Prostate gland (tissue), 2 donors: Measurements from ENCODE around the gene ST7. TPM values are rescaled to one million over a fixed set of nuclear protein-coding genes. Genes with fewer than 3 reads are reported as not detected.
A peak's percentile ranks its signal among the peaks of the same experiment; 100 is the strongest.

Source experiments
- DNase-seq: peaks from one replicate; pipeline ENCODE4 v3.0.0-alpha.2; 2019; ENCODE audit warnings: low spot score
- H3K27ac ChIP-seq, 2 donors: fragments of 200-600 bp; sonication (generic); 2 replicates each; pipeline ENCODE4 v1.5.1; 2017 to 2019
- H3K27me3 ChIP-seq: fragments of 200-600 bp; sonication (generic); replicated peaks from 2 replicates; pipeline ENCODE4 v1.5.1; 2019; ENCODE audit not compliant: insufficient read depth
- H3K36me3 ChIP-seq, 2 donors: fragments of 200-600 bp; sonication (generic); 1 replicate in 1 of 2; 2 replicates in 1 of 2; pipeline versions ENCODE4 v1.5.1 to v1.8.1; 2017 to 2019
- H3K4me1 ChIP-seq: fragments of 200-600 bp; sonication (generic); replicated peaks from 2 replicates; pipeline ENCODE4 v1.5.1; 2019
- H3K4me3 ChIP-seq, 2 donors: fragments of 200-600 bp; sonication (generic); 2 replicates each; pipeline ENCODE4 v1.5.1; 2017 to 2019
- H3K9me3 ChIP-seq: fragments of 200-600 bp; sonication (generic); 2 replicates; pipeline ENCODE4 v1.5.1; 2017
- CTCF ChIP-seq, 4 experiments: fragments of 200-600 bp in 2 of 4; fragments of 450-650 bp in 2 of 4; sonication (generic) in 2 of 4; IDR thresholded peaks; 1 replicate in 3 of 4; 2 replicates in 1 of 4; pipeline ENCODE4 v1.5.1; 2016 to 2019; ENCODE audit warnings: antibody characterized with exemption in 4 of 4, mild to moderate bottlenecking in 2 of 4, moderate library complexity in 2 of 4
- POLR2A ChIP-seq: fragments of 450-650 bp; IDR thresholded peaks from one replicate; pipeline ENCODE4 v1.6.1; 2016; ENCODE audit warnings: antibody characterized with exemption, mild to moderate bottlenecking
- POLR2AphosphoS5 ChIP-seq: sonication (generic); formaldehyde crosslinking; IDR thresholded peaks from one replicate; pipeline ENCODE4 v1.6.1; 2017; ENCODE audit warnings: antibody characterized with exemption
- WGBS: methylation state at CpG from one replicate; pipeline ENCODE4 v1.1.5; 2018; 5-methylcytosine and 5-hydroxymethylcytosine counted together
- intact Hi-C: fragments of 100-400 bp; cut with DNase I; formaldehyde crosslinking; loops from one replicate; pipeline ENCODE4 v1.14.2; 2022
- total RNA-seq, 2 donors: library from RNA; depleted of rRNA; stranded (reverse); fragments of >200 nt; gene quantifications; one replicate each; pipeline ENCODE4 v1.1.0, GENCODE V29; 2016

Gene ST7
- total RNA-seq, 2 donors from 2014 or later = 18.7 to 27.5 TPM

- TF ChIP-seq POLR2A (no peak), CTCF (IDR thresholded peaks at IDR 0.05) (no peak), POLR2AphosphoS5 (peak; percentile 50)
- H3K36me3 ChIP-seq = no peaks in the 10 kb centered on the region
- intact Hi-C loops = no loop called here
- H3K4me3 ChIP-seq = no peak overlapping the region
- no peaks in the 10 kb centered on the region for H3K9me3 ChIP-seq
- WGBS = 30% methylated on average over 3 of the region's 3 CpGs
- no peak overlapping the region for H3K27ac ChIP-seq
- H3K4me1 ChIP-seq = peaks cover 7% of the 10 kb centered on the region
- H3K27me3 ChIP-seq = no peaks in the 10 kb centered on the region
- DNase-seq = peak; percentile 12
These were observed 81.7 kb downstream of the ST7 start for GRCh38 chr7:117034851-117035464.

- Histone ChIP-seq H3K9me3 (no peaks in the 10 kb centered on the region), H3K4me3 (no peak overlapping the region), H3K4me1 (peaks cover 7% of the 10 kb centered on the region), H3K27me3 (no peaks in the 10 kb centered on the region), H3K36me3 (no peaks in the 10 kb centered on the region), H3K27ac (peak overlapping the region; percentile 28 to 41)
- intact Hi-C loops = no loop called here
- no peak for TF ChIP-seq POLR2A
- 95% methylated on average over 1 of the region's 1 CpG for WGBS
- no peak for DNase-seq
These were observed 82.2 kb downstream of the ST7 start for GRCh38 chr7:117035465-117035862.

- H3K27ac ChIP-seq = peak overlapping the region; percentile 28 to 41
- H3K36me3 ChIP-seq = no peaks in the 10 kb centered on the region
- no peak overlapping the region for H3K4me3 ChIP-seq
- no peak for TF ChIP-seq POLR2A
- TF ChIP-seq POLR2AphosphoS5 = peak; percentile 70
- H3K27me3 ChIP-seq = no peaks in the 10 kb centered on the region
- peaks cover 7% of the 10 kb centered on the region for H3K4me1 ChIP-seq
- WGBS = 13% methylated on average over 4 of the region's 4 CpGs
- H3K9me3 ChIP-seq = no peaks in the 10 kb centered on the region
- DNase-seq = peak; percentile 20
- intact Hi-C loops = no loop called here
These were observed 82.9 kb downstream of the ST7 start for GRCh38 chr7:117036053-117036669.

GRCh38 chr7:117036836-117037235 lies 83.5 kb downstream of the ST7 start:
- 83% methylated on average over 5 of the region's 5 CpGs for WGBS
- no peaks in the 10 kb centered on the region for H3K27me3 ChIP-seq
- intact Hi-C loops = no loop called here
- H3K4me3 ChIP-seq = no peak overlapping the region
- no peak for DNase-seq
- TF ChIP-seq CTCF (IDR thresholded peaks at IDR 0.05) = no peak
- H3K27ac ChIP-seq = peak overlapping the region in 1 of 2 donors; percentile 41
- no peaks in the 10 kb centered on the region for H3K9me3 ChIP-seq
- no peaks in the 10 kb centered on the region for H3K36me3 ChIP-seq
- H3K4me1 ChIP-seq = peaks cover 7% of the 10 kb centered on the region

- intact Hi-C loops = no loop called here
- WGBS = 62% methylated on average over 2 of the region's 2 CpGs
- Histone ChIP-seq H3K27ac (no peak overlapping the region), H3K27me3 (no peaks in the 10 kb centered on the region), H3K36me3 (no peaks in the 10 kb centered on the region), H3K4me3 (no peak overlapping the region), H3K4me1 (peaks cover 7% of the 10 kb centered on the region), H3K9me3 (no peaks in the 10 kb centered on the region)
- DNase-seq = no peak
- TF ChIP-seq POLR2A = no peak
- TF ChIP-seq POLR2AphosphoS5 = no peak
- no peak for TF ChIP-seq CTCF (IDR thresholded peaks at IDR 0.05)
These were observed 85.1 kb downstream of the ST7 start for GRCh38 chr7:117038408-117038807.

GRCh38 chr7:117041007-117041406 lies 87.7 kb downstream of the ST7 start:
- H3K9me3 ChIP-seq = no peaks in the 10 kb centered on the region
- no peaks in the 10 kb centered on the region for H3K27me3 ChIP-seq
- H3K4me1 ChIP-seq = no peaks in the 10 kb centered on the region
- WGBS = 94% methylated on average over 2 of the region's 2 CpGs
- no peaks in the 10 kb centered on the region for H3K36me3 ChIP-seq
- no peak for DNase-seq
- no peak for TF ChIP-seq CTCF (IDR thresholded peaks at IDR 0.05)
- no peak for TF ChIP-seq POLR2AphosphoS5
- TF ChIP-seq POLR2A = no peak
- intact Hi-C loops = no loop called here
- H3K4me3 ChIP-seq = no peak overlapping the region
- no peak overlapping the region for H3K27ac ChIP-seq
